ENCODE data around the gene NRIP1.

GRCh38 chr21:15093216-15093615 lies 28.4 kb upstream of the NRIP1 start:
- no peak for TF ChIP-seq USF2 (CRISPR knock-in tag; IDR thresholded peaks at IDR 0.05)
- TF ChIP-seq TCF7 (CRISPR knock-in tag; IDR thresholded peaks at IDR 0.05; ENCODE audit: low read depth) = no peak
- TF ChIP-seq CTCF (IDR thresholded peaks at IDR 0.05) = no peak
- TF ChIP-seq NR3C1 (CRISPR knock-in tag; conservative IDR thresholded peaks at IDR 0.05; ENCODE audit: low read depth) = no peak
- TF ChIP-seq ATF6 (CRISPR knock-in tag; IDR thresholded peaks at IDR 0.05) = no peak
- no peak for TF ChIP-seq ZNF219 (CRISPR knock-in tag; IDR thresholded peaks at IDR 0.05; ENCODE audit: borderline replicate concordance)
- TF ChIP-seq ZNF121 (CRISPR knock-in tag; IDR thresholded peaks at IDR 0.05) = no peak
- no peak for TF ChIP-seq E2F1 (CRISPR knock-in tag; IDR thresholded peaks at IDR 0.05)
- no peak for TF ChIP-seq JUN (CRISPR knock-in tag; IDR thresholded peaks at IDR 0.05)
